Activated naive CD4-positive, alpha-beta T cell treated with anti-CD3 and anti-CD28 coated beads, Interleukin-2, amount 50 U/mL, for 72 hours (primary cell): ENCODE results near the gene CRB1. TPM values are rescaled to one million over a fixed set of nuclear protein-coding genes. Genes with fewer than 3 reads are reported as not detected.

Experiments used
- ATAC-seq, 2 donors: fragments of 150-1000 bp; cut with Tn5 transposase; 2 replicates each; pipeline ENCODE4 v1.10.0; 2021; ENCODE audit warnings: mild to moderate bottlenecking in 2 of 2, moderate library complexity in 2 of 2
- DNase-seq, 2 donors: peaks; one replicate each; pipeline ENCODE4 v3.0.0; 2021 to 2022; ENCODE audit warnings: low spot score in 2 of 2
- H3K27ac Mint-ChIP-seq, 2 donors: one replicate each; pipeline ENCODE4 v1.8.0; 2022; ENCODE audit warnings: mild to moderate bottlenecking in 2 of 2, mixed read lengths in 2 of 2
- H3K36me3 Mint-ChIP-seq, 2 donors: one replicate each; pipeline ENCODE4 v1.8.0; 2022; ENCODE audit warnings: mixed read lengths in 2 of 2
- H3K9me3 Mint-ChIP-seq, 2 donors: one replicate each; pipeline ENCODE4 v1.8.0; 2022; ENCODE audit warnings: mixed read lengths in 2 of 2
- total RNA-seq, 2 donors: library from RNA; stranded (reverse); gene quantifications; one replicate each; pipeline ENCODE4 v1.2.3, GENCODE V29; 2022

Gene CRB1
- total RNA-seq, 2 donors from 2014 or later: 0.10 to 0.20 TPM

DNA sequence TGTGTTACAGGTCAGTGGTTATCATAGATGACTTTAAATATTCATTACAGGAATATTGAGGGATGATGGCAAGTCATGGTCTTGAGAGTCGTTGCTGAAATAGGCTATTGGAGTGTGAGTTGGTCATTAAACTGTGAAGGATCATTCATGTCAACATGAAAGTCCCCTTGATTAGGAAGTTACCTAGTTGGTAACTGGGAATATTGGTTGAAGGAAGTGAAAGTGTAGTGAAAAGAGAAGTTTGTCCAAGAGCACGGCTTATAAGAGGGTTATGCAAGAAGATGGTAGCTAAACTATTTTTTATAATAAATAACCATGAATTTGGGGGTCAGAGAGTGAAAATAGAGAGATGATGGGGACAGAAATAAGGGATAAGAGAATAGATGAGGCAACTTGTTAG lies 16.9 kb downstream of the CRB1 start:
- H3K9me3 Mint-ChIP-seq: no peaks in the 10 kb centered on the region
- no peak overlapping the region for H3K27ac Mint-ChIP-seq
- no peaks in the 10 kb centered on the region for H3K36me3 Mint-ChIP-seq
- no peak for DNase-seq
- no peak for ATAC-seq

DNA sequence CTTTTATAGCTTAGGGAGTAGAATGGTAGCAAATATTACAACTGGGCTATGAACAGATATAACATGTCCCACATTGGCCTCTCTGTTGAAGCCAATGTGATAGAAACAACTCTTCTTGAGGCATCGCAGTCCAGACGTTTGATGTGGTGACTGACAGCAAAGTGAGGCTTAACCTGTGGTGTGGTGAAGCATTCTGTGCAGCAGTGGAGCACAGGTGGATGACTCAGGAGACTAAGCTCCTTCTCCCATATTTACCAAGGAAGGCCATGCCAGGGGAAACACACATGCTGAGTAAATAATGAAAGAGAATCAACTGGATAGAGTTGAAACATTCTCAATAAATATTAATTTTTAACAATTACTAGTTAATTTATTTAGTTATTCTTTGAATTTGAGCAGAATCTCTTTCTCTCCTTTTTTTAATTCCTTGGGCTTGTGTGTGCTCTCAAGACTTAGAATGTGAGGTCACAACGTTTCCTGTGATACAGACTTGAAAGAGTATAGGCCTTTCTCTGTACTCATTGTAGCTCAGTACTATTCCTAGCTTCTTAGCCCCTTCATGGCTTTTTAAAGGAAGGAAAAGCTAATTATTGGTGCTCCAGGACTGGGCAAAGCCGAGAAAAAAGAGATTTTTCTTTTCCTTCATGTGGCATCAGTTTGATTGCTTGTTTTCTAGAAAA lies 17.6 kb downstream of the CRB1 start:
- DNase-seq: no peak
- ATAC-seq: peak in 1 of 2 donors; percentile 33
- Mint-ChIP-seq H3K27ac (no peak overlapping the region), H3K9me3 (no peaks in the 10 kb centered on the region), H3K36me3 (no peaks in the 10 kb centered on the region)

DNA sequence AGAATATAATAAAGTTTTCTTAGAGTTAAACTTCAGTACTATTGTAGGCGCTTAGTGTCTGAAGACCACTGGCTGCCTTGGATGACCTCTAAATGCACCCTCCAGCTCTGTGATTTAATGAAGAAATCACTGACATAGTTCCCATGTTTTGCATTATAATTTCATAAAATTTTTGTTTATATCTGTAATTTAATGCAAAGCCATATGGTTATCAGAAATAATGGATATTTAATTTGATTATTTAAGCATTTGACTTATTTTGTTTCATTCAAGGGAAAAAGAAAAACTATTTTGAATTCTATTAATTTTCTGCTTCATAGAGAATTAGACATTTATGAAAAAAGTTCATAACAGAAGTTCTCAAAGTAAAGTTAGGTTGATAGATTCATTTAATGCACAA lies 18.6 kb downstream of the CRB1 start:
- H3K9me3 Mint-ChIP-seq: no peaks in the 10 kb centered on the region
- H3K36me3 Mint-ChIP-seq: no peaks in the 10 kb centered on the region
- H3K27ac Mint-ChIP-seq: no peak overlapping the region
- no peak for ATAC-seq
- DNase-seq: no peak

DNA sequence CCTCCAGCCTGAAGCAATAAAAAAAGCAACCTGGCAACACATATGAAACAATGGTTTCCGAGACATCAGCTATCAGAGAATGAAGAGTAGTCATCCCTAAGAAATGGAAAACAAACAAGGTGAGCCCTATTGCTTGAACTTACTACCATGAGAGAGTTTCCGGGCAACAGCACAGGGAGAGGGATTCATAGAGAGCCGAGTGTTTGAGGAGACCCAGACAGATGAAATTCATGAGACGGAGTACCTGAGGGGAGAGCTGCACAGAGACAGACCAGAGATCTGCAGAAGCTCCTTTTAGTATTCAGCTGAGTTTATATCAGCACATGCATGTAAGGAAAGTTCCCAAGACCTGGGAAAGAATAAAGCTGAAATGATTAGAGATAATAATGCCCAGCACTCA lies 19.8 kb downstream of the CRB1 start:
- DNase-seq: no peak
- ATAC-seq: no peak
- Mint-ChIP-seq H3K27ac (no peak overlapping the region), H3K9me3 (peaks cover 0 to 2% of the 10 kb centered on the region in 2 donors), H3K36me3 (peaks cover 0 to 3% of the 10 kb centered on the region in 2 donors)

DNA sequence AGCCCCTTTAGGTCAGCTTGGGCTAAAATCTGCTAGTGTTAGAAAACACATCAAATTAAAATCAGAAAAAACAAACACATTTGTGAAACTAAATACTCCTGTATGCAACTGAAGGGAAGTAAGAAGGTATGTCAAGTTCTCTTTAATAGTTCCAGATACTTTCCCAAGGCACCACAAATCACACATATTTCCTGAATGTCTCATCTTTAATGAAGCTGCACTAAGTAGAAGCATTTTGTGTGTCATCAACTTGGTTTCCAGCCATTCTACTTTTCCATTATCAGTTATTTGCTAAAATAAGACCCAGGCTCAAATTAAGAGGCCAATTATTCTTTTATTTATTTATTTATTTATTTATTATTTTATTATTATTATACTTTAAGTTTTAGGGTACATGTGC lies 34.7 kb downstream of the CRB1 start:
- Mint-ChIP-seq H3K27ac (no peak overlapping the region), H3K36me3 (no peaks in the 10 kb centered on the region), H3K9me3 (no peaks in the 10 kb centered on the region)
- DNase-seq: no peak
- no peak for ATAC-seq

DNA sequence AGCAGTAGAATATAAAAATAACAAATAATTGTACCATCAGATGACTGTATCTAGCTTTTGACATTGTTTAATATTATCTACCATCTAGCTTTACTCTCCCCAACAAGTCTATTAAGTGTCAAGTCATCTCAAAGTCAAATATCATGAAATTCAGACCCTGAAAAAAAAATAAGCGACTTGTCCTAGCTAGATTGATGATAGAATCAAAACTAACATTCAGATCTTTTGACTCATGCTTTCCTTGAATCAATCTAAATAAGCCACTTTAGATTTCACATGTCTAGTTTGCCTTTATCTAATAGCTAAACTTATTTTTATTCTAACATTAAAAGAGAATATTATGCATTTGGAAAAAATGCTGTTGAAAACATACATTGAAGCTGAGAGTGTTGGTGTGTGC lies 35.4 kb downstream of the CRB1 start:
- H3K36me3 Mint-ChIP-seq: no peaks in the 10 kb centered on the region
- H3K9me3 Mint-ChIP-seq: no peaks in the 10 kb centered on the region
- no peak overlapping the region for H3K27ac Mint-ChIP-seq
- ATAC-seq (no peak), DNase-seq (no peak)

DNA sequence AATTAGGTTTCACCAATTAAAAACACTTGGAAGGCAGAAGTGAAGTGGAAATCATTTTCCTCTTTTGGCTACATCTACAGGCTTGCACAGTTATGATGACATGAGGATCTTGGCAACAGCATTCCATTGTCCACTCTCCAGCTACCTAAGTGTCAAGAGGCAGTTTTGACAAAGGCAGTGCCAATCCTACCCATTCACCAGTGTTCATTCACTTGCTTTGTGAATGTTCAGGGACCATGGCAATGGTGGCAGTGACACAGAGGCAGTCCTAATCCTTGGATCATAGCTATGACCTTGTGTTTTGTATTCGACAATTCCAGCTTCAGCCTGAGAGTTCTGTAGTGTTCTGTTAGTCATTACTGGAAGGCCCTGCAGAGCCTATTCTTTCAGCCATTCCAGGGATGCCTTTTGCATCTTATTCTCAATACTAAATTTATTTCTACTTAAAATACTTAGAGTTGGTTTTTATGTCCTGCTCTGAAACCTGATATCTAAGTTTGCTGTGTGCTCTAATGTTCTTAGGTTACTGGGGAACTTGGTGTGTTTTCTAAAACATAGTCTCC lies 36.7 kb downstream of the CRB1 start:
- H3K27ac Mint-ChIP-seq: no peak overlapping the region
- DNase-seq: no peak
- H3K9me3 Mint-ChIP-seq: no peaks in the 10 kb centered on the region
- no peaks in the 10 kb centered on the region for H3K36me3 Mint-ChIP-seq
- ATAC-seq: no peak

DNA sequence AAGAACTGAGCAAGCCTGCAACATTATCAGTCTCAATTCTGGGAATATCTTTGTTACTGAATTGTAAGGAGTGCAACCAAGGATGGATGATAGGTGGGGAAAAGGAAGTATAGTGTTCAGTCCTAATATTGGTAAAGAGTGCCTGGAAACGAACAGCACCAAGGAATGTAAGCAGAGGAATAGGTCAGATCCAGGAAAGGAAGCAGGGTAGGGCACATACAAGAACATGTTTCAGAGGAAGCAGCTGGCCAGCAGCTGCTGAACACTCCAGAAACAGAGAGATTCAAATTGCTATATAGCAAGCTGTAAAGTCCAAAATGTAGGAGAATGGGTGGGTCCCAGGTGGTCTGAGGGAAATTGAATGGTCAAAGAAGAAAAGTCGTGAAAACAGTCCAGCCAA lies 37.9 kb downstream of the CRB1 start:
- DNase-seq (no peak), ATAC-seq (no peak)
- Mint-ChIP-seq H3K36me3 (no peaks in the 10 kb centered on the region), H3K27ac (no peak overlapping the region), H3K9me3 (no peaks in the 10 kb centered on the region)

DNA sequence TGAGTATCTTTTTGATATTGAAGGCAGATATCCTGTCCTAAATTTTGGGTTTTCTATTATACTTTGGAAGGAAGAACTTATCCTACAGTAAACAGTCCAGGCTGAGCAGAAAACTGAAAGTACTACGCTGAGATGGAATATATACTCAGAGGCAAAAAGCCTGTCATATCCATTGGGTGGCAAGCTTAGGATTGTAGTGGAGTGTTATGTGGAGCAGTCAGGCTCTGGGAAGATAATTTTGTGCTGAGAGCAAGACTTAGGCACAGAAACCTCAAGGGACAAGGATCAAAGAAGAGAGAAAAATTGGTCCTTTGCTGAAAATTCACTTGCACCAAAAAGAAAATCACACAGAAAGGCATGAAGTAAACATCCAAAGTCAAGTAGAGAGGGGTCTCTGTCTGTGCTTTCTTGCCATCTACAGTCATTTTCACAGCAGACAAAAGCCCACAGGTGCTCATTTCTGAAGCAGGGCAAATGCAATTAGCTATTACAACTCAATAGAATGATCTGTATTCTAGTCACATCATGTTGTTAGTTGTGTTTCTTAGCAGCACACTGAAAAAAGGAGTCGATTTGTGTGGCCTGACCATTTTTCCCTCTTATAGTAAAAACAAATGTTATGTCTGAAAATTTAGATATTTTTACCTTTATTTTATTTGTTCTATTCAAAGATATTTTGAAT lies 38.5 kb downstream of the CRB1 start:
- Mint-ChIP-seq H3K9me3 (no peaks in the 10 kb centered on the region), H3K27ac (no peak overlapping the region), H3K36me3 (no peaks in the 10 kb centered on the region)
- no peak for ATAC-seq
- no peak for DNase-seq

DNA sequence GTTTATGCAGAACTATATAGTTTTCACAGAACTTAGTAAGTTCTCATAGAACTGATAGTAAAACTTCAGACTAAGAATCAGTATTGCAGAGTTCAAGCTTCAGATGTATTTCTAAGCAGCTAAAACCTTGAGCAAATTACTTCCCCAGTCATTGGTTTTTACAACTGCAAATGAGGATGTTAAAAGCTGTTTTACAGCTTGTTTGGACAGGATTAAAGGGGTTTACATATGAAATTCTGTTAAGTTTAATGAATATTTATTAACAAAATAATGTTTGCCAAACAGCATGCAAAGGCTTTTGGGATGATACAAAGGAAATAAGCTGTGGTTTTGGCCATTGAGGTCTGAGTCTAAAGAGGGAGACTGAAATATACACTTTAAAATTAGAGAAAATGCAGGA lies 39.1 kb downstream of the CRB1 start:
- ATAC-seq: no peak
- Mint-ChIP-seq H3K9me3 (no peaks in the 10 kb centered on the region), H3K36me3 (no peaks in the 10 kb centered on the region), H3K27ac (no peak overlapping the region)
- DNase-seq: no peak

DNA sequence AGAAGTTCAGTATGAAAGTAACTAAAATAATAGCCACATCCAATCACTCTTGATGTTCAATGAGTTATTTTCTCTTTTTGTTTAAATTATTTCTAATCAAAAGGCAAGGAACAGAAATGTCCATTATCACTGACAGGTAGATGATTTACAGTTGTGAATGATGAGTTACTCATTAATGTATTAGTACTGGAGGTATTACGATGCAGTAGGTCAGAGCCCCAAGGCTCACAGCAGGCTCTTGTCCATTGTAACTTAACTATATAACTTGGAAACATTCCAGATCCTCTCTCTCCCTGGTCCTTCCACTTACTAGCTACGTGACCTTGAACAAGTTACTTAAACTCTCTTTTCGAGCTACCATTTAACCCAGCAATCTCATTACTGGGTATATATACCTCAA lies 39.5 kb downstream of the CRB1 start:
- no peak for ATAC-seq
- no peaks in the 10 kb centered on the region for H3K9me3 Mint-ChIP-seq
- DNase-seq: no peak
- no peaks in the 10 kb centered on the region for H3K36me3 Mint-ChIP-seq
- no peak overlapping the region for H3K27ac Mint-ChIP-seq

DNA sequence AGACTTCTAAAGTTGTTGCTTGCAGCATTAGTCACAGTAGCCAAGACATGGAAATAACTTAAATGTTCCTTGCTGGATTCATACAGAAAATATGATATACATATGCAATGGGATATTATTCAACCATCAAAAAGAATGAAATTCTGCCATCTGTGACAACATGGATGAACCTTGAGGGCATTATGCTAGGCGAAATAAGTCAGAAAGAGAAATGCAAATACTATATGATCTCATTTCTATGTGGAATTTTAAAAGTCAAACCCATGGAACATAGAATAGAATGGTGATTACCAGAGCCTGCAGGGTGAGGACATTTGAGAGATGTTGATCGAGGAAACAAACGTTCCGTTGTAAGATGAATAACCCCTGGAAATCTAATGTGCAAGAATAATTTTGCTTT lies 43.0 kb downstream of the CRB1 start:
- no peaks in the 10 kb centered on the region for H3K36me3 Mint-ChIP-seq
- no peak for ATAC-seq
- H3K9me3 Mint-ChIP-seq: no peaks in the 10 kb centered on the region
- no peak overlapping the region for H3K27ac Mint-ChIP-seq
- no peak for DNase-seq

DNA sequence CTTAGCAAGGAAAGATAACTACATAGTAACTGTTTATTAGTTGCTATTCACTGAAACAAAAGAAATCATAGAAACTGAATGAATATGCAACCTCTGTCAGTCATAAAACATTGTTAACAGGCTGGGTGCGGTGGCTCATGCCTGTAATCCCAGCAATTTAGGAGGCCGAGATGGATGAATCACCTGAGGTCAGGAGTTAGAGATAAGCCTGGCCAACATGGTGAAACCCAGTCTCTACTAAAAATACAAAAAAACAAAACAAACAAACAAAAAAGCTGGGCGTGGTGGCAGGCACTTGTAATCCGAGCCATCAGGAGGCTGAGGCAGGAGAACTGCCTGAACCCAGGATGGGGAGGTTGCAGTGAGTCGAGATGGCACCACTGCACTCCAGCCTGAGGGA lies 44.1 kb downstream of the CRB1 start:
- ATAC-seq (no peak), DNase-seq (no peak)
- H3K27ac Mint-ChIP-seq: no peak overlapping the region
- no peaks in the 10 kb centered on the region for H3K36me3 Mint-ChIP-seq
- no peaks in the 10 kb centered on the region for H3K9me3 Mint-ChIP-seq

DNA sequence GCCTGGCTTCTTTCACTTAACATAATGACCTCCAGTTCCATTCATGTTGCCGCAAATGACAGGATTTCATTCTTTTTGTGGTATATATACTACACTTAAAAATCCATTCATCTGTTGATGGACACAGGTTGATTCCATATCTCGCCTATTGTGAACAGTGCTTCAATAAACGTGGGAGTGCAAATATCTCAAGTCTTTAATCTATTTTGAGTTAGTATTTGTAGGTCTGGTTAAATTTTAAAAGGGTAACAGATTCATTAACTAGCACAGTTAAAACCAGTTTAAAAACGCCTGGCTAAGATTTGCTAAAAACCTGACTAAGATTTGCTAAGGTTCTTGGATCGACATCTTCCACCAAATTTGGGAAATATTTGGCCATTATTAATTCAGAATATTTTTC lies 45.7 kb downstream of the CRB1 start:
- Mint-ChIP-seq H3K9me3 (no peaks in the 10 kb centered on the region), H3K36me3 (no peaks in the 10 kb centered on the region), H3K27ac (no peak overlapping the region)
- DNase-seq (no peak), ATAC-seq (no peak)

DNA sequence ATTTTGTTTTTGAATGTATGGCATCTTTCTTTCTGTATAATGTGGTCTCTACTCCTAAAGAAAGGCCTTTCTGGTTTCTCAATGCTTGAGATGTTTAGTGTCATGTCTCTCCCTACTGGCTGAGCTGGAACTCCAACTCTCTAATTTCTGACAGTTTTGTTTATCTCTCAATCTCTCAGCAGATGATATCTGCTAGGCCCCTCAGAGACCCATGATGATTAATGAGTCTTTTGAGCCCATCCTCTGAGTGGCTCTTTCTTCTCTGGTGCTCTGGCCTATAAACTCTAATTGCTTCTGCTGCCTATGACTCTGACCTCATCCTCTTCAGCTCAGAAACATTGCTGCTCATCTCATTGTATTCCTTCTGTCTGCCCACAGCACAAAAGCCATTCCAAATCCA lies 46.6 kb downstream of the CRB1 start:
- DNase-seq: no peak
- no peak for ATAC-seq
- no peaks in the 10 kb centered on the region for H3K36me3 Mint-ChIP-seq
- H3K27ac Mint-ChIP-seq: no peak overlapping the region
- no peaks in the 10 kb centered on the region for H3K9me3 Mint-ChIP-seq

DNA sequence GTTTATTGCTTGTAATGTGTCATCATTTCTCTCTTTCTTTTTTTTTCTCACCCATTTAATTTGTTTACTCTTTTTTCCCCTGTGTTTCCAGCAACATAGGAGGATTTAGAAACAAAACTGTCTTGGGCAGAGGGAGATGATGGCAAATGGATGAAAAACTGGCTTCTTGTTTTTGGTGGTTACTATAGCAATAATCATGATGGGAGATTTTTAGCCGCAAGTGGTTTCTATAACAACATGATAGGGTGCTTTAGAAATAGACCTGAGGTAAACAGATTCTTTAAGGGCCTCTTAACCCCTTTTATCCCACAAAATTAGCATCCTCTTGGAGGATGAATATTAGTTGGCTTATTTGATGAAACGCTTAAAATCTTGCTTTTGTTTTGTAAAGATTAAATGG lies 51.6 kb downstream of the CRB1 start:
- no peaks in the 10 kb centered on the region for H3K36me3 Mint-ChIP-seq
- H3K27ac Mint-ChIP-seq: no peak overlapping the region
- DNase-seq: no peak
- H3K9me3 Mint-ChIP-seq: no peaks in the 10 kb centered on the region
- no peak for ATAC-seq

DNA sequence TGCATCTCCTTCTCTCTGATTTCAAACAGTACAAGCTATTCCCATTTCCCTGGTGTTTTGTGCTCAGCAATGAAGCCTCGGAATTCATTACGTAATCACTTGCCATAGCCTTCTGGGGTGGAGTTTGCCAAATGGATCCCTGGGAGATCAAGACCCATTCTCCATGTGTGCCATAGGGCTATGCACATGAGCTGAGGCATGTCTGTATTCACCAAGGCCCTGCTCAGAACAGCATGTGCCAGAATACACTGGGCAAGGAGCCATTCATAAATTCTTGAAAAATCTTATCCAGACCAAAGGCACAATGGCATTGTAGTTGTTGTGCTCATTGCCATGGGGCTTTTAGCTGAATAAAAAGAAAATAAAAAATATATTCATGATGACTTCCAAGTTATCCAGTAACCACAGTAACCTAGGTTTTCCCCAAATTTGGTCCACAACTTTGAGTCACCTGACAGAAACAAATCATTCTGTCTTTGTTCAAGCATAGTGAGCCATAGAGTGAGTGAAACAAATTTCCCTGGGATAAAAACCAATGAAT lies 53.0 kb downstream of the CRB1 start:
- ATAC-seq (no peak), DNase-seq (no peak)
- Mint-ChIP-seq H3K27ac (no peak overlapping the region), H3K9me3 (no peaks in the 10 kb centered on the region), H3K36me3 (no peaks in the 10 kb centered on the region)

DNA sequence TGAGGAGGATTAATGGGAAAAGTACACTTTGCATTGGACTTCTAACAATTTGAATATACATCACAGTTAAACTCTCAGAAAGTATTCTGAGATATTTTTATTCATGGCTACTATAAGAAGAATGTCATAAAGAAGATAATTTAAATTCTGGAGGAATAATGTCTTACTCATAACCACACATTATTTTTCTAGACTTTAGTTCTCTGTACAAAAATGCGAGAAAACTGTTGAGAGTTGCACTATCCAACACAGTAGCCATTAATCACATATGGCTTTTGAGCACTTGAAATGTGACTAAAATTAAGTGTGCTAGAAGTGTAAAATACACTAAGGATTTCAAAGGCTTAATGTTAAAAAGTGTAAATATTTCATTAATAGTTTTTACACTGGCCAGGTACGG lies 53.8 kb downstream of the CRB1 start:
- DNase-seq (no peak), ATAC-seq (no peak)
- H3K9me3 Mint-ChIP-seq: no peaks in the 10 kb centered on the region
- H3K36me3 Mint-ChIP-seq: no peaks in the 10 kb centered on the region
- no peak overlapping the region for H3K27ac Mint-ChIP-seq
